Fibroblast of pulmonary artery (primary cell): ENCODE data around the gene SRSF6.

Source experiments
- DNase-seq: peaks from one replicate; pipeline ENCODE4 v3.0.0-alpha.2; 2010; ENCODE audit warnings: low read depth
- H3K4me3 ChIP-seq: replicated peaks from 2 replicates; pipeline ENCODE4 v1.5.1; 2011; ENCODE audit warnings: low read depth, mild to moderate bottlenecking, control low read depth, low read length, moderate library complexity
- CTCF ChIP-seq: IDR thresholded peaks from 2 replicates; pipeline ENCODE4 v1.5.1; 2011; ENCODE audit warnings: mild to moderate bottlenecking, control low read depth, low read length, inconsistent platforms; ENCODE audit errors: missing control alignments

The SRSF6 gene

GRCh38 chr20:43465625-43465943 is 7.9 kb downstream of the SRSF6 start:
- TF ChIP-seq CTCF = no peak

GRCh38 chr20:43467589-43467988 is 9.9 kb downstream of the SRSF6 start:
- DNase-seq = no peak
- TF ChIP-seq CTCF = no peak
- H3K4me3 ChIP-seq = no peak overlapping the region

More at GRCh38 chr20:43465625-43465943, 7.9 kb downstream of the SRSF6 start:
- no peak overlapping the region for H3K4me3 ChIP-seq
- no peak for DNase-seq

- DNase-seq = no peak
- no peak for TF ChIP-seq CTCF
- no peak overlapping the region for H3K4me3 ChIP-seq
Measured at GRCh38 chr20:43472671-43473380, 15.1 kb downstream of the SRSF6 start.

GRCh38 chr20:43473381-43473704 is 15.6 kb downstream of the SRSF6 start:
- no peak for TF ChIP-seq CTCF
- DNase-seq = no peak
- no peak overlapping the region for H3K4me3 ChIP-seq

- TF ChIP-seq CTCF = no peak
- no peak overlapping the region for H3K4me3 ChIP-seq
- no peak for DNase-seq
Measured at GRCh38 chr20:43477193-43477592, 19.5 kb downstream of the SRSF6 start.

GRCh38 chr20:43477619-43478018 is 19.9 kb downstream of the SRSF6 start:
- no peak overlapping the region for H3K4me3 ChIP-seq
- DNase-seq = no peak
- TF ChIP-seq CTCF = no peak

GRCh38 chr20:43490038-43490437 is 32.3 kb downstream of the SRSF6 start:
- no peak for TF ChIP-seq CTCF
- no peak overlapping the region for H3K4me3 ChIP-seq
- no peak for DNase-seq
